Peyer's patch (tissue), 4 donors: Measurements from ENCODE around the gene PTPRR. TPM values are rescaled to one million over a fixed set of nuclear protein-coding genes. Genes with fewer than 3 reads are reported as not detected.

Experiments
- DNase-seq, 3 donors: peaks; one replicate each; pipeline ENCODE4 v3.0.0-alpha.2; 2017 to 2019
- H3K27ac ChIP-seq, 4 donors: fragments of 200-600 bp; sonication (generic); one replicate each; pipeline ENCODE4 v1.5.1; 2016 to 2019
- H3K27me3 ChIP-seq, 2 donors: fragments of 200-600 bp; sonication (generic); one replicate each; pipeline ENCODE4 v1.5.1; 2019
- H3K36me3 ChIP-seq, 3 donors: fragments of 200-600 bp; sonication (generic); one replicate each; pipeline ENCODE4 v1.5.1; 2016 to 2019
- H3K4me1 ChIP-seq, 4 donors: fragments of 200-600 bp; sonication (generic); one replicate each; pipeline ENCODE4 v1.5.1; 2016 to 2019
- H3K4me3 ChIP-seq, 4 donors: fragments of 200-600 bp; sonication (generic); 1 replicate in 3 of 4; 2 replicates in 1 of 4; pipeline ENCODE4 v1.5.1; 2016 to 2019; ENCODE audit warnings: mild to moderate bottlenecking in 1 of 4
- H3K9me3 ChIP-seq, 4 donors: fragments of 200-600 bp; sonication (generic); one replicate each; pipeline ENCODE4 v1.5.1; 2016 to 2019; ENCODE audit warnings: mild to moderate bottlenecking in 1 of 4
- POLR2A ChIP-seq, 2 donors: fragments of 450-650 bp; IDR thresholded peaks; one replicate each; pipeline ENCODE4 v1.5.1; 2017; ENCODE audit warnings: antibody characterized with exemption in 2 of 2, mild to moderate bottlenecking in 2 of 2, moderate library complexity in 2 of 2
- total RNA-seq, 4 donors: library from RNA; depleted of rRNA; stranded (reverse); fragments of >200 nt; gene quantifications; one replicate each; pipeline ENCODE4 v1.1.0, GENCODE V29; 2016
- TF ChIP-seq, protein P1 (sequence below), 6 experiments: fragments of 450-650 bp in 4 of 6; fragments of 200-600 bp in 2 of 6; sonication (generic) in 1 of 6; IDR thresholded peaks; one replicate each; pipeline ENCODE4 v1.5.1; 2017 to 2019; ENCODE audit warnings: antibody characterized with exemption in 6 of 6, mild to moderate bottlenecking in 3 of 6, moderate library complexity in 1 of 6

PTPRR gene
- total RNA-seq, 4 donors from 2014 or later = 17.5 to 30.3 (median 20.2) TPM; not detected in 1

DNA sequence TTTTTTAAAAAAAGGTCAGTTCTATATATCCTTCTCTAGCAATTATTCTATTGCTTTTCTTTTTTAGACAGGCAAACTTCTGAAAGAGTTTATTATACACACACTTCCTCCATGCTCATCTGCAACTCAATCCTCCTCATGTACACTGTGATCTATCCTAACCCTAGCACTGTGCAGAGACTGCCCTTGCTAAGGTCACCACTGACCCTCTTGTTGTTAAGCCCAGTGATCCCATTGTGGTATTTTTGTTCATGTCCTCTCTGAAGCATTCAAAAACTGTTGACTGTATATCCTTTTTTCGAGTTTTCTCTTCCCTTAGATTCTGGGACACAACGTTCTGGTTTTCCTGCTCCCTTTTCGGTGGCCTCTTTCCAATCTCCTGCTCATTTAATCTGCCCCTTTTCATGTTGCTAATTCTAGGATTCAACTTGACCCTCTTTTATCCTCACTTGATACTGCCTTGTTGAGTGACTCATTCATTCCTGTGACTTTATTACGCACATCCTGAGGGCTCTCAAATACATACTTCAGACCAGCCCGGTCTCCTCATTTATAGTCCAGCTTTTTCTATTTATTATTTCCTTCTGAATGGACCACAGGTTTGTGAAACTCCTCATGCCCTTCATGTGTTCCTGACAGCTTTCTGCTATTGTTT lies 229.4 kb downstream of the PTPRR start:
- Histone ChIP-seq H3K36me3 (no peaks in the 10 kb centered on the region), H3K4me1 (no peaks in the 10 kb centered on the region), H3K9me3 (no peaks in the 10 kb centered on the region), H3K27ac (no peak overlapping the region), H3K4me3 (no peak overlapping the region), H3K27me3 (no peaks in the 10 kb centered on the region)
- DNase-seq = no peak
- TF ChIP-seq, protein P1, sequence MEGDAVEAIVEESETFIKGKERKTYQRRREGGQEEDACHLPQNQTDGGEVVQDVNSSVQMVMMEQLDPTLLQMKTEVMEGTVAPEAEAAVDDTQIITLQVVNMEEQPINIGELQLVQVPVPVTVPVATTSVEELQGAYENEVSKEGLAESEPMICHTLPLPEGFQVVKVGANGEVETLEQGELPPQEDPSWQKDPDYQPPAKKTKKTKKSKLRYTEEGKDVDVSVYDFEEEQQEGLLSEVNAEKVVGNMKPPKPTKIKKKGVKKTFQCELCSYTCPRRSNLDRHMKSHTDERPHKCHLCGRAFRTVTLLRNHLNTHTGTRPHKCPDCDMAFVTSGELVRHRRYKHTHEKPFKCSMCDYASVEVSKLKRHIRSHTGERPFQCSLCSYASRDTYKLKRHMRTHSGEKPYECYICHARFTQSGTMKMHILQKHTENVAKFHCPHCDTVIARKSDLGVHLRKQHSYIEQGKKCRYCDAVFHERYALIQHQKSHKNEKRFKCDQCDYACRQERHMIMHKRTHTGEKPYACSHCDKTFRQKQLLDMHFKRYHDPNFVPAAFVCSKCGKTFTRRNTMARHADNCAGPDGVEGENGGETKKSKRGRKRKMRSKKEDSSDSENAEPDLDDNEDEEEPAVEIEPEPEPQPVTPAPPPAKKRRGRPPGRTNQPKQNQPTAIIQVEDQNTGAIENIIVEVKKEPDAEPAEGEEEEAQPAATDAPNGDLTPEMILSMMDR (IDR thresholded peaks at IDR 0.05) = no peak
- TF ChIP-seq POLR2A (IDR thresholded peaks at IDR 0.05) = no peak

DNA sequence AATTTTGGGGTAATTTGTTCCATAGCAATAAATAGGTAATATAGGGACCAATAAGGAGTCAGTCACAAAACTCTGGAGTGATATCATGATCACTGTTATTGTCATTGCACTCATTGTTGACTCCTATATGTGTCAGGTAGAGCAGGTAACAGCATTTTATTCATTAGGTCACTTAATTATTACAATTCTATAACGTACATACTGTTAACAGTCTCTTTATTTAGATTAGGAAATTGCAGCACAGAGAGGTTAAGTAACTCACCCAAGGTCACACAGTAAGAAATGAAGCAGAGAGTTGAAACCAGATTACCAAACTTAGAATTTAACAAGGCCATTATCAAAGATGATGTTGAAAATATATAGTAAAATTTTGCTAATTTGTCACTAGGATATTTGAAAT lies 233.6 kb downstream of the PTPRR start:
- Histone ChIP-seq H3K4me1 (no peaks in the 10 kb centered on the region), H3K27ac (no peak overlapping the region), H3K4me3 (no peak overlapping the region), H3K36me3 (no peaks in the 10 kb centered on the region), H3K27me3 (no peaks in the 10 kb centered on the region), H3K9me3 (no peaks in the 10 kb centered on the region)
- no peak for TF ChIP-seq POLR2A (IDR thresholded peaks at IDR 0.05)
- TF ChIP-seq, protein P1 (IDR thresholded peaks at IDR 0.05) = no peak
- no peak for DNase-seq

- Histone ChIP-seq H3K4me1 (no peaks in the 10 kb centered on the region), H3K36me3 (no peaks in the 10 kb centered on the region), H3K9me3 (no peaks in the 10 kb centered on the region), H3K27me3 (no peaks in the 10 kb centered on the region), H3K27ac (no peak overlapping the region), H3K4me3 (no peak overlapping the region)
- no peak for DNase-seq
- TF ChIP-seq, protein P1 (IDR thresholded peaks at IDR 0.05) = no peak
- no peak for TF ChIP-seq POLR2A (IDR thresholded peaks at IDR 0.05)
These were observed 234.2 kb downstream of the PTPRR start for GRCh38 chr12:70686299-70686698.

DNA sequence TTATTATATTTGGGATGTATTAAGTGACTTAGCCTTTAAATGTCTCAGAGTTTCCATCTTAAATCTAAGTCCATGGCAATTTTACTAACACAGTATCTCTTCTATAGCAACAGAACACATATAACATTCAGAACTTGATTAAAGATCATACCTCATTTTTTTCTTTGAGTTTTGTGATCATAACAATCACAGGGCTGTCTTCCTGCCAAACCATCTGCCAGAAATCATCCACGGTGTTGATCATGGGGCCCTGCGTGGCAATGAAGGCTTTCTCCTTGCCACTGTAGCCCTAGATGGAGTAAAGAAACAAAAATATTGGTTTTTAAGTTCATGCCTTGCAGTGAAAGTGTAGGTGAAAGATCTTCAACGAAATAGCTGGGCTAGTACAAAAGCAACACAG lies 236.6 kb downstream of the PTPRR start:
- Histone ChIP-seq H3K36me3 (no peaks in the 10 kb centered on the region), H3K27me3 (no peaks in the 10 kb centered on the region), H3K27ac (no peak overlapping the region), H3K4me1 (no peaks in the 10 kb centered on the region), H3K9me3 (no peaks in the 10 kb centered on the region), H3K4me3 (no peak overlapping the region)
- DNase-seq = no peak
- no peak for TF ChIP-seq POLR2A (IDR thresholded peaks at IDR 0.05)
- TF ChIP-seq, protein P1 (IDR thresholded peaks at IDR 0.05) = no peak

- Histone ChIP-seq H3K36me3 (no peaks in the 10 kb centered on the region), H3K27ac (no peak overlapping the region), H3K27me3 (no peaks in the 10 kb centered on the region), H3K4me3 (no peak overlapping the region), H3K9me3 (no peaks in the 10 kb centered on the region), H3K4me1 (no peaks in the 10 kb centered on the region)
- DNase-seq = no peak
- TF ChIP-seq, protein P1 (IDR thresholded peaks at IDR 0.05) = no peak
- no peak for TF ChIP-seq POLR2A (IDR thresholded peaks at IDR 0.05)
These were observed 248.8 kb downstream of the PTPRR start for GRCh38 chr12:70671698-70672097.

- H3K27me3 ChIP-seq = no peaks in the 10 kb centered on the region
- no peaks in the 10 kb centered on the region for H3K9me3 ChIP-seq
- H3K4me1 ChIP-seq = no peaks in the 10 kb centered on the region
- no peak overlapping the region for H3K27ac ChIP-seq
- H3K4me3 ChIP-seq = no peak overlapping the region
- H3K36me3 ChIP-seq = no peaks in the 10 kb centered on the region
- DNase-seq = no peak
- TF ChIP-seq, protein P1 (IDR thresholded peaks at IDR 0.05) = no peak
- no peak for TF ChIP-seq POLR2A (IDR thresholded peaks at IDR 0.05)
These were observed 249.6 kb downstream of the PTPRR start for GRCh38 chr12:70670948-70671347.
